NOMO-1 (cell line): ENCODE data around the gene MYB.
"Not testable (repeated sequence)": the region's sequence is repeated elsewhere in the genome, so short reads cannot be mapped to it uniquely, and the experiment has no call there.

Experiments used
- DNase-seq, 2 experiments: peaks; one replicate each; lab custom pipeline; 2025; ENCODE audit not compliant: unreplicated experiment in 2 of 2; lab: John Stamatoyannopoulos, UW

The MYB gene

DNA sequence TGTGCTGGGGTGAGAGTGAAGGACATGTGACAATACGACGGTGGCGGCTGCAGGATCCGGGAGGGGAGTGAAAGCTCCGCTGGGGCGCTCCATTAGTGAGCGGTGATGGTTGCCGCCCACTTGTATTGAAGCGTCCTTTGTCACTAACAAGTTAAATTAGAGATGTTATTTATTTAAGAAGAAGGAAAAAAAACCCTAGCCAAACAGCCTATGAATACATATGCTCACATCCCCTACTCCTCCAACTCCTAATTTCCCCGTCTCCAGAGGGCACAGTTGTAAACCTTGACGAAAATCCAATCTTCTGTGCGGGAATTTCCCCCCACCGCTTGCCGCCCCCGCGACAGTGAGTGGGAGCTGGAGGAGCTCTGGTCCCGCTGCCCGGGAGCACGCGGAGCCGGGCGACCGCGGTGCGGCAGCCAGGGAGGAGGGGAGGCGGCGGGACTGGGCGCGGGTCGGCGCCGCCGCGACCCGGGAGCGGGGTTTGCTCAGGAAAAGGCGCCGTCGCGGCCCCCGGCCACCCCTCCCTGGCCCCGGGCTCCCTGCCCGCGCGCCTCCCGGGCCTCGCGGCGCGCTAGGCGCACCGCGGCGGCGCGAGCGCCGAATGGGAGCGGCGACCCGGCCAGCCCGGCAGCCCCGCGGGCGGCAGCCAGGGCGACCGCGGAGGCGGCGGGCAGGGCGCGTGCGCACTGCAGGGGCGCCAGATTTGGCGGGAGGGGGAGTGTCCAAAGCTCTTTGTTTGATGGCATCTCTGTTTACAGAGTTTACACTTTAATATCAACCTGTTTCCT, at the start of gene MYB:
Gene MYB (plus strand): TSS at position 767 of the 791 bp plus-strand sequence. CDS start 206 bp downstream, outside the sequence.
- DNase-seq = peak; percentile 87 to 88

DNA sequence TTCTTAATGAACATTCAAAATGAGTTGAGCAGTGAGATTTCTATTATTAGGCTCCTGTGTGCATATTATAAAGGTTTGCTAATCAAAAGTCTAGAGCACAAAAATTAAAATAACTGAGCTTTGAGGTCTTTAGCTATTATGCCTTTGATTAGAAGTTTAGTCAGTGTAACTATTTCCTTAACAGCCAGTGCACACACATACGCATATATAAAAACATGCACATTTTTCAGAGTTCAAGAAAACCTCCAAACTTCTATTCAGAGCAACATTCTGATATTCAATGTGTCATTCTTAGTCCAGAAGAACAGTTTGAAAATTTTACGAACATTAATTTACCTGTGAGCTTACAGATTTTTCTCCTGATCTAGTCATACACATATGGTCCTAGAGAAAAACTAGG, 48.3 kb upstream of the MYB start:
- DNase-seq = no peak

DNA sequence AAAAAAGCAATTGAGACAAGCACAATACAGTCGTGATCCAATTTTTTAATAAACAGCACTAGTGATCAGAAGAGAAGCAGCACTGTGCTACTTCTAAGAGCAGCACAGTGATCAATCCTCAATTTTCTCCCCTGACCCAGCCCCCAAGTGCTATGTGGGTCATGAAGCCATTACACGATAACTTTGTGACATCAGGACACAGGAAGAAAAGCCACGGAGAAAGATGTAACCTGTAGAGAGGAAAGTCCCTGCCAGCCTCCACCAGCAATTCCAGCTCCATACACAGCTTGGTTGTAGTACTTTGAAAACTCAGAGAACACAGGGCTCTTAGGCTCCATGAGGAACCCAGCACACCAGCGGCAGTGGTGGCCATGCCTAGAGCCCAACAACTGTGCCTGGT, 45.3 kb upstream of the MYB start:
- no peak for DNase-seq

DNA sequence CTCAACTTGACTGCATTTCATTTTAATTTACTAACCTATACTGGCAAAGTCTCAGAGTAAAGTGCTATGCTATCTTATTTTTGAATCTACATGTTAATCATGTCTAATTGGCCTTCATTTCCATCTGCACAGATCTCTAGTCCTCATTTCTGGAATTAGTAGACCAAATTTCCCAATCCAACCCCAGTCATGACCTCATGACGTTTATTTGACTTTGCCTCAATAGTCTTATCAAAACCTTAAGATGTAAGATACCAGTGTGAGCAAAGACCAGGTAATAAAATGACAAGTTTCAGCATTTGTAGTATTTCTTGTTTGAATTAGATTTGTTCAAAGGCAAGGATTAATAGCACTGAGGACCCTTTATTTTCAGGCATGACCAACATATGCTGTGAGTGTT, 43.3 kb upstream of the MYB start:
- no peak for DNase-seq

DNA sequence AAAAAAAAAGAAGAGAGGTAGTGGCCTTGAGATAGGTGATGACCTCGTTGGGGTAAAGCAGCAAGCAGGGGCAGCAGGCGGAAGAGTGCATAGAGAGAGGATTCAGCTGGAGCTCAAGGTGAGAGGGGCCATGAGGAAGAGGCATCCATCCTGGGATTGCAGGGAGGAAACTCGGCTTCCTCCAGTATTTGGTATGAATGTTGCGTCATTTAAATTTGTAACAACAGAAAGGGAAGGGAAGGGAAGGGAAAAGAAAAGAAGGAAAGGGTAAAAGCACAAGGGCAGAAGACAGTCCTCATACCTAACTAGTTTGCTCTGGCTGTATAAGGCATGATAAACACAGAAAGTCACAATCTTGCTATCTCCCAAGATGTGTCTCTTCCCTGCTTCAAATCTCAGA, 39.9 kb upstream of the MYB start:
- no peak for DNase-seq

DNA sequence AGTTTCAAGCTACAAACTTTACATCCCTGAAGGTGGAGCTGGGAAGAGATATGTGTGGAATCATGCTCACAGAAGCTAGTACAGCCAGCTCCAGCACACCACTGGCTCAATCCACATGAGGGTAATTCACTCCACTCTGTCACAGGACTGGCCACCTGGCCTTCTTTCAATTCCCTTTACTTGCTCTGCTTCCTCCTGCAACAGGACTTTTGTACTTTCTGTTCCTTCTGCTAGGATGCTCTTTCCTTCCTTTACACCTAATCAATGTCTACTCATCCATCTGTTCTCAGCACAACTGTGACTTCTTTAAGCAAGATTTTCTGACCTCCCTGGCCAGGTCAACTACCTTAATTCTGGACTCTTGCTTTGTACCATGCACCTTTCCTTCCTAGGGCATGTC, 39.4 kb upstream of the MYB start:
- peak; percentile 37 to 82 for DNase-seq

DNA sequence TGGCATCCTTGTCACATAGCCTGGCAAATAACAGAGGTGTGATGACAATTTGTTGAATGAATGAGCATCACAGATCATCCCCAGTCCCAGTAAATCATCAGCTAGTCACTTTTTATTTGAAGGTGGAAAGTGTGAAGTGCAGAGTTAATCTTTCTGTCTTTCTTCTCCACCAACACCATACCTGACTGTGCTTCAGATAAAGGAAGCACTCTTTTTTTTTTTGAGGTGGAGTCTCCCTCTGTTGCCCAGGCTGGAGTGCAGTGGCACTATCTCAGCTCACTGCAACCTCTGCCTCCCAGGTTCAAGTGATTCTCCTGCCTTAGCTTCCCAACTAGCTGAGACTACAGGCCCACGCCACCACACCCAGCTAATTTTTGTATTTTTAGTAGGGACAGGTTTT, 38.9 kb upstream of the MYB start:
- DNase-seq = not testable (repeated sequence)

DNA sequence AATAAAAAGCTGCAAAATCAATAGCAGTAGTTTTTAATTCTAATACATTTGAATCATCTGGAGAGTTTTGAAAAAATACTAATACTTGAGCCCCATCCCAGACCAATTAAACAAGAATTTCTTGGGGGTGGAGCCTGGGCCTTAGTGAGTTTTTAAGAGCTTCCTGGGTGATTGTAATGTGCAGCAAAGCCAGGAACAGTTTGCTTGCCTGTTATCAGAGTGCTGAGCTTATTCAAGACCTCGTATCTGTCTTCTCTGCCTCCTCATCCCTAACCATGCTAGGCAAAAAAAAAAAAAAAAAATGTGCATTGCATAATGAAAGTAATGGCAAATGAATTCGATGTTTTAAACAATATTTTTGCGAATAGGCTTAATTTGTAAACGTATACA, 36.4 kb upstream of the MYB start:
- DNase-seq = no peak

DNA sequence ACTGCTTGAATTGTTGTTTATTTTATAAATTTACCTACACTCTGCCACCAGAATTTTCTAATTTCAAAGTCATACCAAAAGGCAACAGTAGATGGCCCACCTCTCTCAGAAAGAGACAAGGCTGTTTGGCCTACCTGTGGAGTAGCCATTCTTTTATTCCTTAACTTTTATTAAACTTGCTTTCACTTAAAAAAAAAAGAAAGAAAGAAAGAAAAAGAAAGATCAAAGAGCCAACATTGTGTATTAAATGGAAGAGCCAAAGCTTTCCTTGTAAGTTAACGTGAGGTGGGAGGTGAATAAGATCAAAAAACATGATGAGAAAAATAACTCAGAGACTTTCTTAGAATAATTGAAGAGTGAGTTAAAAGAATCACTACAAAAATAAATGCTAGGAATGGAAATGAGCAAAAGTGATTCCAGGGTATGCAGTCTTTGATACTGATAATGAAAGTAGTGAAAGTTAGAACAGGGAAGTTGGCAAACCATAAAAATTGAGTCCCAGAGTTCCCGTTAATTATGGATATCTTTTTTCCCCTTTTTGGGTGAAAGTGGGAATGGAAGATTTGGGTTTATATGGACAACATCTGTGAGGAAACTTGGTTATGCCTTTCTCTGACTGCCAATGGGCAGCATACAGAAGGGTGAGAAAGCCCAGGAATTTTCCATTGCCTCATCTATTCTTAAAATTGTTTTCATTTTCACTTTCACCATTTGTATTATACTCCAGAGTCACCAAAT, 35.9 kb upstream of the MYB start:
- DNase-seq = peak; percentile 34 to 62

DNA sequence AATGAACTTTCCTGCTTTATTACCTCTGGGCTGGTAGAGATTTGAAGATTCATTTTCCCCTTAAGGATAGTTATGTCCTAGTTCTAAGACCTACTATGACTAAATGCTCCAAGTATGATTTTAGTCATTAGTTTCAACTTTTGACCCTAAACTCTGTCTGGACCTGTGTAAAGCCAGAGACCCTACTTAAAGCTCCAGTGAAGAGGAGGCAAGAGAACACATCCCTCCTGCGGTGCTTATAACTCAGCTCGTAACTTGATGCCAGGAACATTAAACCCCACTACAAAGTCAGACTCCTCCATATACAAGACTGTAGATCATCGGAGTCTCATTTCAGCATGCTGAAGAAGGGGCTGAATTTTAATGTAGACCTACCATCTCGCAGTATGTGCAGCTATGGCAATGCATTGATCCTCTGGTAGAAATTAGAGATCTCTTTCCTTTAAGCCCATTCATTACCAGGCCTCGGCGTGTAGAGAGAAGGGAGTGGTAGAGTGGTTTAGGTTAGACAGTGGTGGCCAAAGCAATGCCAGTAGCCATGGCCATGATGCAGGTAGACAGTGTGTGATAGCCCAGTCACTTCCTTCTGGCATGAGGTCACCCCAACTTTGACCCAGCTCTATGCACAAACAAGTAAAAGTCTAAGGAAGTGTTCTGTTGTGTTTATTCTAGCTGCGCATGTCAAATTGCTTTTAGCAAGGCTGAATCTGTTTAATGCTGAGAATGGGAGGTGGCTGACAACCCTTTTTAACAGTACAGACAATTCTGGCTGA, 34.8 kb upstream of the MYB start:
- DNase-seq = no peak

DNA sequence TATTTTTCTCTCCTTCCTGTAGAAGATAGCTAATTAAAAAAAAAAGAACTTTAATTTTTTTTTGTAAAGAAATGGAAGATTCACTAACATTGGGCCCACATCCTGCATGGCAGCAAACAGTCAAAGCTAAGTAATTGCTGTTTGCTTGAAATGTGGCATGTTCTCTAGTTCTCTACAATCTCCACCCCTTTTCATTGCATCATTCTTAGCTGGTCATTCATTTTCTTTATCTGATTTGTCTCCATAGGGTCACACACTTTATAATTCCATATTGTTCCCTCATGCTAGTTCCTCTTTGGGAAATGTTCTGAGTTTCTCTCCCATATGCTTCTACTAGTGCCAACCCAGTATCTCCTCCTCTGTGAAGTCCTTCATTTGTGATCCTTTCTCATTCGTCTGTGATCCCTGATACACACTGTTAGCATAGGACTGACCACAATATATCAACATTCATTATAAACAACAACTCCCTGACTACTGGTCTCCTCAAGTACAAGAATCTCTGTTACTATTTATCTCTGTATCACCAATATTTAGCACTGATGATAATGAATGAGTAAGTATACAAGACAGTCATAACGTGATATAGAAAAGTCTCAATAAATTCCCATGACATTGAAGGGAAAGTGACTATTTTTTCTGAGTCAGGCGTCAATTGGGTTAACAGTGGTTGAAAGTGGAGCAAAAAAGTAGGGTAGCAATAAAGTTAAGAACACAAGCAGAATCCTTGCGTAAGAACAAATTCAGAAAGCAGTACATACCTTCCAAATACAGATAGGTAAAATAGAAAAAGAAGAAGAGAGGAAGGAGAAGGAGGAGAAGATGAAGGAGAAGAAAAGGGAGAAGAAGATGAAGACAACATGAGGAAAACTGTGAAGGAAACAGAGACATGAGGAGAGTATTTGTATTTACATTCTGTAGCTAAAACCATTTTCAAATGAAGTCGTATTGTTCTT, 33.2 kb upstream of the MYB start:
- peak in 1 of 2 experiments; percentile 55 for DNase-seq

DNA sequence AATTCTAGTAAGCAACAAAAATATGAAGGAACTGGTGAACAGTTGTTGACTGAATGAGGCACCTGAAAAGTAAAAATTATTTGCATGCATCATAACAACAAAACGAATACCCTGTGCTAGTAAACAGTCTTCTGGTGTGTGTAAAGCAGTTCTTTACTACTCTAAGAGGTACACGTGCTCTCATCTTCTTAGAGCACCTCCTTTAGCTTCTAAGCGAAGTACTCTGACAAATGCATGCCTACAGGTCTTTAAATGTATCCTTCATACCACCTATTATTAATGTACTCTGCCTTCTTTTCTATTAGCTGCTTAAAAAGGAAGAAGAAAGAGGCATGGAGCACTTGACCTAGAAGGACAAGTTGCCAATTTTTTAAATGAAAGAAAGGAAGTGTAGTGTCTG, 32.2 kb upstream of the MYB start:
- peak in 1 of 2 experiments; percentile 75 for DNase-seq

DNA sequence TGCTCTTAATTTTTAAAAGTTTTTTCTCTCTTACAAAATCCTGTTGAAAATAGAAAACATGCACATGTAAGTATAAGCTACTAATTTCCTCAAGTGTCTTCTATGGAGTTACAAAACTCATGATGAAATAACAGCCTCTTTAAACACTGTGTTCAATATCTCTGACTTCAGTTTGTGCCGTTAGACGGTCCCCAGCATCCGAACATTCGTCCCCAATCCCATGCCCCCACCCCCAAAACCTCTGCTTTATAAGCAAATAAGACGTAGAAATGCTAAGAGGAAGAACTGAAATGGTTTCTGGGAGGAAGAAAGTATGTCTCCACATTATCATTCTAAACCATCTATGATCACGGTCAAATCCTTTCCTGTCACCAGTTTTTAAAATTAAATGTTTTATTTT, 31.7 kb upstream of the MYB start:
- peak; percentile 70 to 75 for DNase-seq

DNA sequence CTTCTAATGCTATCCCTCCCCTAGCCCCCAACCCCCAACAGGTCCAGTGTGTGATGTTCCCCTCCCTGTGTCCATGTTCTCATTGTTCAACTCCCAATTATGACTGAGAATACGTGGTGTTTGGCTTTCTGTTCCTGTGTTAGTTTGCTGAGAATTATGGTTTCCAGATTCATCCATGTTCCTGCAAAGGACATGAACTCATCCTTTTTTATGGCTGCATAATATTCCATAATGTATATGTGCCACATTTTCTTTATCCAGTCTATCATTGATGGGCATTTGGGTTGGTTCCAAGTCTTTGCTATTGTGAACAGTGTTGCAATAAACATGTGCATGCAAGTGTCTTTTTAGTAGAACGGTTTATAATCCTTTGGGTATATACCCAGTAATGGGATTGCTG, 30.6 kb upstream of the MYB start:
- DNase-seq = not testable (repeated sequence)

DNA sequence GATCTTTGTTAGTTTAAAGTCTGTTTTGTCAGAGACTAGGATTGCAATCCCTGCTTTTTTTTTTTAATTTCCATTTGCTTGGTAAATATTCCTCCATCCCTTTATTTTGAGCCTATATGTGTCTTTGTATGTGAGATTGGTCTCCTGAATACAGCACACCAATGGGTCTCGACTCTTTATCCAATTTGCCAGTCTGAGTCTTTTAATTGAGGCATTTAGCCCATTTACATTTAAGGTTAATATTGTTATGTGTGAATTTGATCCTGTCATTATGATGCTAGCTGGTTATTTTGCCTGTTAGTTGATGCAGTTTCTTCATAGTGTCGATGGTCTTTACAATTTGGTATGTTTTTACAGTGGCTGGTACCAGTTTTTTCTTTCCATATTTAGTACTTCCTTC, 27.0 kb upstream of the MYB start:
- not testable (repeated sequence) for DNase-seq

DNA sequence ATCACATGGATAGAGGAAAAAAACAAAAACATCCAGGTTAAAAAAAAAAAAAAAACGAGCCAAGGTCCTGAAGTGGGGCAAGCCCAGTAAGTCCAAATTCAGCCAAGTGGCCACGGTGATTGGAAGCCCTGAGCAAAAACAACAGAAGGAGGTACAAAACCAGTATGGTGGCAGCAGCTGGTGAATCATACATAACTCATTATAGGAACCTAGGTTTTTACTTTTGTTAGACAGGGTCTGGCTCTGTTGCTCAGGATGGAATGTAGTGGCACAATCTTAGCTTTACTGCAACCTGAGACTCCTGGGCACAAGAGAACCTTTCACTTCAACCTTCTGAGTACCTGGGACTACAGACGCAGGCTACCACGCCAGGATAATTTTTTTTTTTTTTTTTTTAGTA, 22.7 kb upstream of the MYB start:
- DNase-seq = no peak

DNA sequence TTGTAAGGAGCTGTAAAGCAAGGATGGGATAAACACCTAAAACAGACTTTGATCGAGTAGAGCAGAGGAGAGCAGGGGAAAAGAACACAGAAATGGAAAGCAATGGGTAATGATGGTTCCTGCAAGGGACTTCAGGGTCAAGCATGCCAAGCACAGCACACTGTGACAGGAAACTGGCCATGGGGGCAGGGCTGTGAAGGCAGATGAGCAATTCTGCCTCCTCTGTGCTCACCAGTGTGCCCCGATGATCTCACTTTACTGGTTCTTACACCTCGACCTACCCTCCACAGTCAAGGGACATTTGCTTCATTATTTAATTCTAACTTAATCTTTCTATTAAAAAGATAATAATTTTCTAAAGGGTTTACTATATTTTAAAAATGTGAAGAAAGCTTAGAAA, 21.6 kb upstream of the MYB start:
- peak in 1 of 2 experiments; percentile 19 for DNase-seq

DNA sequence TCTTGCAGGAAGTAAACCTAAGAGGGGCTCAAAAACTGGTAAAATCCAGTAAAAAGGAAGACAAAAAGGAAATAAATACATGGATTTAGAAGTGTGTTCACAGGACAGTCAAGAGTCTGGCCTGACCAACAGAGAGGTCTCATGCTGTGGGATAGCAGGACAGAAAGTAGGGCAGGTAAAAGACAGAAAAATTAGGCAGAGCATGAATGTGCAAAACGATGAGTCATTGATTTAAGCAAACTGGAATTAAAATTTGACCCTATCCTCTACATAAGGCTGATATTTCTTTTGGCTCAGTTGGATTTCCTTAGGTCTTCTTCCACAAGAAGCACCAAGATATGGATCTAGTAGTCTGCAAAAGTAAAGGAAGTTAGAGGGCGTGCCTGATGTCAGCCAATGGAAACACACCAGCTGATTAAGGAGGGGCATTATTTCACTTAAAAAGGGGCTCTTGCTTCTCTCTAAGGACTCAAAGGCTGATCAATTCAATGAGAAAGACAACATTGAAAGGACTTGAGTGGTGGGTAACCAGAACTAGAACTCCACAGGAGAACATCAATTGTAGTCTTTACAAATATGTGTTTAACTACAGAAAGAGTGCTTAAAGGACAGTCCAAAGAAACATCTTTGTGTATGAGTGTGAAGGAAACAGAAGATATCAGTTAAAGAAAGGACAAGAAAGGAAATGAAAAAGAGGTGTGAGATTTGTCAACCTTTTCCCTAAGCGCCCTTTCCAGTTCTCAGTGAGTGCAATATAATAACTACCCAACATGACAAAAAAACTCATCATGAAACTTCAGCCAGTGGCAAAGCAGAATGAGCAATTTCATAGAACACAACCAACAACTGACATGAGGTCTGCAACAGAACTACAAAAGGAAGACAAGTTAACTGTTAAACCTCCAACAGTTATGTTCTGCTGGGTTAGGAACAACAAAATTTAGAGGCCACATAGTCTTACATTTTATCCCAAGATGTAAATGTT, 19.4 kb upstream of the MYB start:
- no peak for DNase-seq
